Gastroesophageal sphincter (tissue), 3 donors: ENCODE measurements around the gene SPACA6.

Experiments
- EP300 ChIP-seq: sonication (generic); formaldehyde crosslinking; IDR thresholded peaks from one replicate; pipeline ENCODE4 v1.6.1; 2017; ENCODE audit warnings: antibody characterized with exemption, mild to moderate bottlenecking
- POLR2A ChIP-seq, 2 donors: fragments of 450-650 bp; IDR thresholded peaks; one replicate each; pipeline ENCODE4 v1.6.1; 2017; ENCODE audit warnings: antibody characterized with exemption in 2 of 2, mild to moderate bottlenecking in 2 of 2, moderate library complexity in 1 of 2
- POLR2AphosphoS5 ChIP-seq: sonication (generic); formaldehyde crosslinking; IDR thresholded peaks from one replicate; pipeline ENCODE4 v1.6.1; 2017; ENCODE audit warnings: antibody characterized with exemption
- TF ChIP-seq, protein P1 (sequence below), 4 experiments: fragments of 200-600 bp in 2 of 4; fragments of 450-650 bp in 2 of 4; sonication (generic) in 1 of 4; IDR thresholded peaks; one replicate each; pipeline ENCODE4 v1.5.1; 2017 to 2019; ENCODE audit warnings: antibody characterized with exemption in 4 of 4, mild to moderate bottlenecking in 2 of 4, moderate library complexity in 2 of 4

DNA sequence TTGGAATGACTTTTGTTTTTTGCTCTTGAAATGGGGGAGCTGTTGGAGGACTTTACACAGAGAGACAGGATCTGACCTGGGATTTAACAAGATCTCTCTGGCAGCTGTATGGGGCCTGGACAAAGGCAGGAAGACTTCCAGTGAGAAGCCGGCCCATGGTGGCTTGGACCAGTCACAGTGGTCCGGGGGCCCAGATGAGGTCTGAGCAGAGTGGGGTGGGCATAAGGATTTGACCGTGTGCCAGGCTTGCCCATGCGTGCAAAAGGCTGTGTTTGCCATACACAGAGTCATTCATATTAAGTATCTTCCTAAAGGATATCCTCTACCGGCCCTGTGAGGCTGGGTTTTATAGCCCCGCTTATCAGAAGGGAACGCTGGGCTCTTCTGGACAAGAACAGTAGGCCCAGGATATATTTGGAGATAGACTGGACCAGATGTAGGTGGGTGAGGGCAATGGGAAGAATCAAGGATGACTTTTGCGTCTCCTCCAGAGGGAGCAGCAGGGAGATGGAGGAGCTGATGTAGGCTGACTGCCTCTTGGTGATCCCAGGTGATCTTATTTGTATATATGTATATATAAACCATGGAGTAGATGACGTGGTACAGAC, 4.1 kb downstream of the SPACA6 start:
- TF ChIP-seq, protein P1, sequence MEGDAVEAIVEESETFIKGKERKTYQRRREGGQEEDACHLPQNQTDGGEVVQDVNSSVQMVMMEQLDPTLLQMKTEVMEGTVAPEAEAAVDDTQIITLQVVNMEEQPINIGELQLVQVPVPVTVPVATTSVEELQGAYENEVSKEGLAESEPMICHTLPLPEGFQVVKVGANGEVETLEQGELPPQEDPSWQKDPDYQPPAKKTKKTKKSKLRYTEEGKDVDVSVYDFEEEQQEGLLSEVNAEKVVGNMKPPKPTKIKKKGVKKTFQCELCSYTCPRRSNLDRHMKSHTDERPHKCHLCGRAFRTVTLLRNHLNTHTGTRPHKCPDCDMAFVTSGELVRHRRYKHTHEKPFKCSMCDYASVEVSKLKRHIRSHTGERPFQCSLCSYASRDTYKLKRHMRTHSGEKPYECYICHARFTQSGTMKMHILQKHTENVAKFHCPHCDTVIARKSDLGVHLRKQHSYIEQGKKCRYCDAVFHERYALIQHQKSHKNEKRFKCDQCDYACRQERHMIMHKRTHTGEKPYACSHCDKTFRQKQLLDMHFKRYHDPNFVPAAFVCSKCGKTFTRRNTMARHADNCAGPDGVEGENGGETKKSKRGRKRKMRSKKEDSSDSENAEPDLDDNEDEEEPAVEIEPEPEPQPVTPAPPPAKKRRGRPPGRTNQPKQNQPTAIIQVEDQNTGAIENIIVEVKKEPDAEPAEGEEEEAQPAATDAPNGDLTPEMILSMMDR (IDR thresholded peaks at IDR 0.05): no peak
- no peak for TF ChIP-seq POLR2AphosphoS5
- TF ChIP-seq EP300: no peak
- no peak for TF ChIP-seq POLR2A (IDR thresholded peaks at IDR 0.05)
